ENCODE data around the gene C3orf49. TPM values are rescaled to one million over a fixed set of nuclear protein-coding genes. Genes with fewer than 3 reads are reported as not detected.
A peak's percentile ranks its signal among the peaks of the same experiment; 100 is the strongest.

The C3orf49 gene
- total and polyA plus RNA-seq, 3 experiments from 2014 or later, result not detected

GRCh38 chr3:63855333-63855940 lies 36.3 kb downstream of the C3orf49 start:
- Histone ChIP-seq H3K27me3 (ENCODE audit: insufficient read depth, low read length, poor library complexity, severe bottlenecking) (no peaks in the 10 kb centered on the region), H3K36me3 (ENCODE audit: insufficient read depth, low read length) (no peaks in the 10 kb centered on the region), H3K4me1 (ENCODE audit: insufficient read depth, low read length) (no peaks in the 10 kb centered on the region), H3K9me3 (ENCODE audit: low read length) (no peaks in the 10 kb centered on the region), H3K27ac (ENCODE audit: low read depth, low read length) (no peak overlapping the region), H3K4me3 (ENCODE audit: low read length) (no peak overlapping the region)
- Mint-ChIP-seq H3K27me3 (no peaks in the 10 kb centered on the region), H3K27ac (peak overlapping the region in 3 of 8 donors; percentile 39 to 71 (median 48)), H3K9me3 (no peaks in the 10 kb centered on the region), H3K4me1 (peaks cover 42 to 61% (median 56%) of the 10 kb centered on the region in 3 donors), H3K36me3 (peaks cover 0 to 4% (median 2%) of the 10 kb centered on the region in 3 donors), H3K4me3 (no peak overlapping the region)
- no peak for DNase-seq
- CTCF ChIA-PET, result no interaction called here
- POLR2A ChIA-PET, result no interaction called here

GRCh38 chr3:63857311-63857710 lies 38.2 kb downstream of the C3orf49 start:
- ChIA-PET CTCF (no interaction called here), POLR2A (no interaction called here)
- DNase-seq, result no peak
- H3K4me3 ChIP-seq (ENCODE audit: low read length), result no peak overlapping the region
- Mint-ChIP-seq H3K27ac (peak overlapping the region in 1 of 8 donors; percentile 5), H3K36me3 (peaks cover 0 to 2% (median 0%) of the 10 kb centered on the region in 3 donors), H3K4me1 (peaks cover 57 to 77% (median 69%) of the 10 kb centered on the region in 3 donors), H3K9me3 (no peaks in the 10 kb centered on the region), H3K27me3 (no peaks in the 10 kb centered on the region), H3K4me3 (no peak overlapping the region)
- H3K36me3 ChIP-seq (ENCODE audit: insufficient read depth, low read length), result no peaks in the 10 kb centered on the region
- no peak overlapping the region for H3K27ac ChIP-seq (ENCODE audit: low read depth, low read length)
- no peaks in the 10 kb centered on the region for H3K9me3 ChIP-seq (ENCODE audit: low read length)
- peaks cover 3% of the 10 kb centered on the region for H3K4me1 ChIP-seq (ENCODE audit: insufficient read depth, low read length)
- no peaks in the 10 kb centered on the region for H3K27me3 ChIP-seq (ENCODE audit: insufficient read depth, low read length, poor library complexity, severe bottlenecking)

- H3K27ac Mint-ChIP-seq, result peak overlapping the region in 7 of 8 donors; percentile 48 to 89 (median 67)
- peaks cover 0 to 15% (median 0%) of the 10 kb centered on the region in 3 donors for H3K36me3 Mint-ChIP-seq
- DNase-seq, result no peak
- H3K9me3 Mint-ChIP-seq, result no peaks in the 10 kb centered on the region
- peaks cover 0 to 5% of the 10 kb centered on the region in 2 donors for H3K27me3 Mint-ChIP-seq
- peaks cover 18% of the 10 kb centered on the region for H3K4me1 ChIP-seq (ENCODE audit: insufficient read depth, low read length)
- H3K27ac ChIP-seq (ENCODE audit: low read depth, low read length), result no peak overlapping the region
- peak overlapping the region in 1 of 7 donors; percentile 63 for H3K4me3 Mint-ChIP-seq
- no peak overlapping the region for H3K4me3 ChIP-seq (ENCODE audit: low read length)
- ChIA-PET POLR2A (no interaction called here), CTCF (interaction anchor here (1.0 kb wide), 1 partner anchor 163 kb away, joined by 3 read pairs; the partner anchor contains the start of gene PSMD6)
- no peaks in the 10 kb centered on the region for H3K27me3 ChIP-seq (ENCODE audit: insufficient read depth, low read length, poor library complexity, severe bottlenecking)
- no peaks in the 10 kb centered on the region for H3K9me3 ChIP-seq (ENCODE audit: low read length)
- peaks cover 66 to 84% (median 78%) of the 10 kb centered on the region in 3 donors for H3K4me1 Mint-ChIP-seq
- no peaks in the 10 kb centered on the region for H3K36me3 ChIP-seq (ENCODE audit: insufficient read depth, low read length)
These were observed 41.7 kb downstream of the C3orf49 start for GRCh38 chr3:63860776-63861175.

- peaks cover 63 to 84% (median 78%) of the 10 kb centered on the region in 3 donors for H3K4me1 Mint-ChIP-seq
- peak overlapping the region in 3 of 7 donors; percentile 30 to 63 (median 46) for H3K4me3 Mint-ChIP-seq
- ChIA-PET CTCF (no interaction called here), POLR2A (no interaction called here)
- no peaks in the 10 kb centered on the region for H3K27me3 ChIP-seq (ENCODE audit: insufficient read depth, low read length, poor library complexity, severe bottlenecking)
- no peak overlapping the region for H3K27ac ChIP-seq (ENCODE audit: low read depth, low read length)
- H3K4me3 ChIP-seq (ENCODE audit: low read length), result no peak overlapping the region
- H3K9me3 Mint-ChIP-seq, result no peaks in the 10 kb centered on the region
- no peak for DNase-seq
- peaks cover 0 to 5% of the 10 kb centered on the region in 2 donors for H3K27me3 Mint-ChIP-seq
- H3K36me3 ChIP-seq (ENCODE audit: insufficient read depth, low read length), result no peaks in the 10 kb centered on the region
- peak overlapping the region in 6 of 8 donors; percentile 26 to 89 (median 77) for H3K27ac Mint-ChIP-seq
- H3K36me3 Mint-ChIP-seq, result peaks cover 0 to 15% (median 0%) of the 10 kb centered on the region in 3 donors
- H3K4me1 ChIP-seq (ENCODE audit: insufficient read depth, low read length), result peaks cover 22% of the 10 kb centered on the region
- no peaks in the 10 kb centered on the region for H3K9me3 ChIP-seq (ENCODE audit: low read length)
These were observed 42.2 kb downstream of the C3orf49 start for GRCh38 chr3:63861306-63861705.

GRCh38 chr3:63862804-63863149 lies 43.7 kb downstream of the C3orf49 start:
- no peaks in the 10 kb centered on the region for H3K9me3 ChIP-seq (ENCODE audit: low read length)
- H3K4me3 Mint-ChIP-seq, result peak overlapping the region; percentile 63 to 96 (median 83)
- ChIA-PET POLR2A (no interaction called here), CTCF (interaction anchor here (1.2 to 2.6 kb wide), 2 partner anchors 49 to 161 kb away, joined by 3 to 7 read pairs; no protein-coding TSS in a partner anchor)
- H3K9me3 Mint-ChIP-seq, result no peaks in the 10 kb centered on the region
- DNase-seq, result peak in 1 of 5 donors; percentile 8
- peak overlapping the region; percentile 64 for H3K27ac ChIP-seq (ENCODE audit: low read depth, low read length)
- H3K36me3 ChIP-seq (ENCODE audit: insufficient read depth, low read length), result no peaks in the 10 kb centered on the region
- H3K36me3 Mint-ChIP-seq, result peaks cover 0 to 21% (median 2%) of the 10 kb centered on the region in 3 donors
- H3K4me1 ChIP-seq (ENCODE audit: insufficient read depth, low read length), result peaks cover 22% of the 10 kb centered on the region
- H3K27ac Mint-ChIP-seq, result peak overlapping the region; percentile 55 to 97 (median 88)
- H3K27me3 ChIP-seq (ENCODE audit: insufficient read depth, low read length, poor library complexity, severe bottlenecking), result no peaks in the 10 kb centered on the region
- peaks cover 0 to 5% of the 10 kb centered on the region in 2 donors for H3K27me3 Mint-ChIP-seq
- peaks cover 61 to 81% (median 73%) of the 10 kb centered on the region in 3 donors for H3K4me1 Mint-ChIP-seq
- H3K4me3 ChIP-seq (ENCODE audit: low read length), result peak overlapping the region; percentile 62

- Mint-ChIP-seq H3K27ac (peak within 1 kb of the TSS; percentile 91 to 97 (median 96)), H3K4me3 (peak within 1 kb of the TSS; percentile 92 to 97 (median 95)), H3K27me3 (peaks cover 0 to 5% of the 10 kb centered on the region in 2 donors), H3K4me1 (peaks cover 59 to 81% (median 74%) of the 10 kb centered on the region in 3 donors), H3K36me3 (peaks cover 0 to 25% (median 2%) of the 10 kb centered on the region in 3 donors), H3K9me3 (no peaks in the 10 kb centered on the region)
- Histone ChIP-seq H3K4me1 (ENCODE audit: insufficient read depth, low read length) (peaks cover 22% of the 10 kb centered on the region), H3K27ac (ENCODE audit: low read depth, low read length) (peak within 1 kb of the TSS; percentile 75), H3K9me3 (ENCODE audit: low read length) (no peaks in the 10 kb centered on the region), H3K27me3 (ENCODE audit: insufficient read depth, low read length, poor library complexity, severe bottlenecking) (no peaks in the 10 kb centered on the region), H3K36me3 (ENCODE audit: insufficient read depth, low read length) (no peaks in the 10 kb centered on the region), H3K4me3 (ENCODE audit: low read length) (peak within 1 kb of the TSS; percentile 66)
- POLR2A ChIA-PET, result interaction anchor here (0.6 to 1.4 kb wide), 3 partner anchors 9 to 160 kb away, joined by 4 to 6 read pairs (median 4); partner anchors contain the start of genes PSMD6 and SCAANT1
- CTCF ChIA-PET, result interaction anchor here (1.0 to 2.6 kb wide), 3 partner anchors 12 to 160 kb away, joined by 3 to 7 read pairs (median 3); no protein-coding TSS in a partner anchor
- DNase-seq, result peak; percentile 56 to 80 (median 74)
These were observed 44.3 kb downstream of the C3orf49 start, which contains the start of the genes ATXN7 and THOC7 for GRCh38 chr3:63863150-63864007. ATXN7 (plus strand) TSS chr3:63863867; CDS start chr3:63912599, 48,732 bp downstream. THOC7 (minus strand) TSS chr3:63863805; CDS start chr3:63863790, 15 bp downstream.

GRCh38 chr3:63864008-63864964 lies 45.2 kb downstream of the C3orf49 start:
- peaks cover 0 to 5% of the 10 kb centered on the region in 2 donors for H3K27me3 Mint-ChIP-seq
- H3K9me3 Mint-ChIP-seq, result no peaks in the 10 kb centered on the region
- H3K4me1 Mint-ChIP-seq, result peaks cover 54 to 80% (median 74%) of the 10 kb centered on the region in 3 donors
- H3K27me3 ChIP-seq (ENCODE audit: insufficient read depth, low read length, poor library complexity, severe bottlenecking), result no peaks in the 10 kb centered on the region
- H3K36me3 Mint-ChIP-seq, result peaks cover 0 to 27% (median 2%) of the 10 kb centered on the region in 3 donors
- peak; percentile 29 to 73 (median 46) for DNase-seq
- H3K4me1 ChIP-seq (ENCODE audit: insufficient read depth, low read length), result peaks cover 22% of the 10 kb centered on the region
- no peaks in the 10 kb centered on the region for H3K9me3 ChIP-seq (ENCODE audit: low read length)
- ChIA-PET CTCF (interaction anchor here (1.0 to 2.6 kb wide), 3 partner anchors 11 to 159 kb away, joined by 3 to 7 read pairs (median 3); no protein-coding TSS in a partner anchor), POLR2A (interaction anchor here (1.0 to 1.4 kb wide), 2 partner anchors 10 to 159 kb away, joined by 4 to 6 read pairs; partner anchors contain the start of gene PSMD6)
- no peaks in the 10 kb centered on the region for H3K36me3 ChIP-seq (ENCODE audit: insufficient read depth, low read length)
- H3K27ac Mint-ChIP-seq, result peak overlapping the region; percentile 91 to 97 (median 96)
- peak overlapping the region; percentile 66 for H3K4me3 ChIP-seq (ENCODE audit: low read length)
- H3K4me3 Mint-ChIP-seq, result peak overlapping the region; percentile 92 to 97 (median 95)
- H3K27ac ChIP-seq (ENCODE audit: low read depth, low read length), result peak overlapping the region; percentile 75

All from CD8-positive, alpha-beta memory T cell (primary cell).